Rectal smooth muscle tissue (tissue), 1 donor: ENCODE data around the gene CMC1.
"Not testable (repeated sequence)": the region's sequence is repeated elsewhere in the genome, so short reads cannot be mapped to it uniquely, and the experiment has no call there.

Experiments
- H3K27ac ChIP-seq: one replicate; pipeline ENCODE4 v1.7.0; 2013; ENCODE audit warnings: low read depth, low read length, inconsistent platforms
- H3K27me3 ChIP-seq: one replicate; pipeline ENCODE4 v1.7.0; 2013; ENCODE audit warnings: low read length; ENCODE audit not compliant: control insufficient read depth, insufficient read depth
- H3K36me3 ChIP-seq: one replicate; pipeline ENCODE4 v1.7.0; 2013; ENCODE audit warnings: low read length; ENCODE audit not compliant: control insufficient read depth, insufficient read depth
- H3K4me1 ChIP-seq: one replicate; pipeline ENCODE4 v1.7.0; 2013; ENCODE audit warnings: low read length; ENCODE audit not compliant: control insufficient read depth, insufficient read depth
- H3K4me3 ChIP-seq: one replicate; pipeline ENCODE4 v1.7.0; 2013; ENCODE audit warnings: low read length
- H3K9ac ChIP-seq: one replicate; pipeline ENCODE4 v1.7.0; 2013; ENCODE audit warnings: low read length

The CMC1 gene, protein sequence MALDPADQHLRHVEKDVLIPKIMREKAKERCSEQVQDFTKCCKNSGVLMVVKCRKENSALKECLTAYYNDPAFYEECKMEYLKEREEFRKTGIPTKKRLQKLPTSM

DNA sequence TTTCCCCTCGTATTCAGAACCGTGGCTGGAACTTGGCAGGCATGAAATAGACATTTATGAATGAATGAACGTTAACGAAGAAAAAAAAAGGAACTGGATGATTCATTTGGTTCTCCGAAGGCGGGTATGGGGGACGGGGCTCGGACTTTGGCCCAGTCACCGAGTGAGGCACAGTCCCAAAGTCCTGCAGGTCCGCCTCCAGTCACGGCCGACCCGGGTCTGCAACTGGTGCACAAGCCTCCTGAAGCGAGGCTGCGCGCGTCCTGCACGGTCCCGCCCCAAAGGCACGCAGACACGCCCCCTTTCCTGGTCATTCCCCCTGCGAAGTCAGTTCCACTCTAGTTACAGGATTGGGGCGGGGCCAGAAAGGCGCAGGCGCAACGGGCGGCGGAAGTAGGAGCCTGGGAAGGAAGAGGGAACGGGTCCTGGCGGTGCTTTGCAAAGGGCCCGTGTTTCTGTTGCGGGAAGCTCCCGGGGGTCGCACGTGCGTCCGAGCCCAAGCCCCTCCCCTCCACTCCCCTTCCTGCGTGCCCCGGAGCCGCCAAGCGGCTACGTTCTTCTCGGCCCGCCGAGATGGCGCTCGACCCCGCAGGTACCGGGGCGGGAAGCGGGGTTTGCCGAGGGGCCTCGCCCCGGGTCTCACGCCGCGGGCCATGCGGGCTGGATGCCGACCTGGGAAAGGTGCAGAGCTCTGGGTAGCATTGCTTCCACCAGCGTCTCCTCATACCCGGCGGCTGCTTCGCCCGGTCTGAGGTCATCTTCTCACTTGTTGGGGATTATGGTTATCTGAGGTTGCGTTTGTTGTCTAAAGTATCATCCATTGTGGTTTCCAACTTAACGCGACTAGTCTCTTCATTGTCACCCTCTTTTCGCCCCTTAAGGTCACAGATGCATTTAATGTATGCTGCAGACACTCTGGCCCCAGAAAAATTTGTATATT is at the start of gene CMC1:
CMC1 (plus strand) TSS at position 399 of the 940 bp plus-strand sequence; CDS start at position 574, 175 bp downstream.
- H3K27me3 ChIP-seq = no peaks in the 10 kb centered on the region

DNA sequence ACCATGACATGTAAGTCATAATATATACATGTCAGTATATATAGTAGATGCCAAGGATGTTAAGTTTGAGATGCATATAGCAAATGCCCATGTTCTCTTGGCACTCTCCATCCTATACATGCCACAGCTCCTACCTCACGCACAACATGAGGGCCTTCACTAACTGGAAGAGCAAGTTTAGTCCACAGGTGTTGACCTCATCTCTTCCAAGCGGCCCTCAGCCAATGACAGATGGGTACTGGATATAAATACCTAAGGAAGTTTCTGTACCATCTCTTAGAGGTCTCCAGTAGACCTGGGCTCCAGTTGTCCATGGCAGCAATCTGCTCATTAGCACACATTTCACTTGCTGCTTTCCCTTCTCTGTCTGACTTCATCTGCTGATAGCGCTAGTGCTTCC is 43.3 kb upstream of the CMC1 start:
- Histone ChIP-seq H3K4me3 (no peak overlapping the region), H3K27ac (no peak overlapping the region), H3K4me1 (no peaks in the 10 kb centered on the region), H3K27me3 (no peaks in the 10 kb centered on the region), H3K36me3 (no peaks in the 10 kb centered on the region), H3K9ac (no peak overlapping the region)

More for the DNA sequence above, at the start of gene CMC1:
- Histone ChIP-seq H3K4me3 (peak within 1 kb of the TSS; percentile 88), H3K27ac (peak within 1 kb of the TSS; percentile 62), H3K36me3 (no peaks in the 10 kb centered on the region), H3K9ac (peak within 1 kb of the TSS; percentile 59), H3K4me1 (peaks cover 9% of the 10 kb centered on the region)

DNA sequence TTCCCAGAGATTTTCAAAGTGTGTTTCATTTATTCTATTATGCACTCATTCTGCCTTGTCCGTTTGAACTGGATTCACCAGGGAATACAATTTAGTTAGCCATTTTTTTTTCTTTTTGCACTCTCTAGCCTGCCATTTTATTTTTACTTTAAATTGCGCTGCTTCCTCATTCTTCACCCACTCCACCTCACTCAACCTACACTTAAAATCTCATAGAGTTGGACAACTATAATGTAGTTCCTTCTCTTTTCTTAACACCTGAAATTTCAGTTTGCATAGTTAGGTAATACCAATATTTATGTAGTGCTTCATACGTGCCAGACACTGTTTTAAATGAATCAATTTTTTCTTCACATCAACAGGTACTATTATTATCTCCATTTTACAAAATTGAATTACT is 42.4 kb upstream of the CMC1 start:
- Histone ChIP-seq H3K9ac (no peak overlapping the region), H3K4me1 (no peaks in the 10 kb centered on the region), H3K27me3 (no peaks in the 10 kb centered on the region), H3K4me3 (no peak overlapping the region), H3K27ac (no peak overlapping the region), H3K36me3 (no peaks in the 10 kb centered on the region)

DNA sequence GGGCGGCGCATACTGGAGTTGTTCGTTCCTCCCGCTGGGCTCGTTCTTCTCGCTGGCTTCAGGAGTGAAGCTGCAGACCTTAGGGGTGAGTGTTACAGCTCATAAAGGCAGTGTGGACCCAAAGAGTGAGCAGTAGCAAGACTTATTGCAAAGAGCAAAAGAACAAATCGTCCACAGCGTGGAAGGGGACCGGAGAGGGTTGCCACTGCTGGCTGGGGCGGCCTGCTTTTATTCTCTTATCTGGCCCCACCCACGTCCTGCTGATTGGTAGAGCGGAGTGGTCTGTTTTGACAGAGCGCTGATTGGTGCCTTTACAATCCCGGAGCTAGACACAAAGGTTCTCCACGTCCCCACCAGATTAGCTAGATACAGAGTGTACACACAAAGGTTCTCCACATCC is 41.8 kb upstream of the CMC1 start:
- not testable (repeated sequence) for H3K4me1 ChIP-seq, H3K36me3 ChIP-seq, H3K4me3 ChIP-seq, H3K27ac ChIP-seq, H3K27me3 ChIP-seq, H3K9ac ChIP-seq

DNA sequence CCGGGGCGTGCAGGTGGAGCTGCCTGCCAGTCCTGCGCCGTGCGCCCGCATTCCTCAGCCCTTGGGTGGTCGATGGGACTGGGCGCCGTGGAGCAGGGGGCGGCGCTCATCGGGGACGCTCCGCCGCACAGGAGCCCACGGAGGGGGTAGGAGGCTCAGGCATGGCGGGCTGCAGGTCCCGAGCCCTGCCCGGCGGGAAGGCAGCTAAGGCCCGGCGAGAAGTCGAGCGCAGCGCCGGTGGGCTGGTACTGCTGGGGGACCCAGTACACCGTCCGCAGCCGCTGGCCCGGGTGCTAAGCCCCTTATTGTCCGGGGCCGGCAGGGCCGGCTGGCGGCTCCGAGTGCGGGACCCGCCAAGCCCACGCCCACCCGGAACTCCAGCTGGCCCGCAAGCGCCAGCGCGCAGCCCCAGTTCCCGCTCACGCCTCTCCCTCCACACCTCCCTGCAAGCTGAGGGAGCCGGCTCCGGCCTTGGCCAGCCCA is 41.0 kb upstream of the CMC1 start:
- H3K27me3 ChIP-seq, H3K4me1 ChIP-seq, H3K36me3 ChIP-seq, H3K4me3 ChIP-seq, H3K9ac ChIP-seq, H3K27ac ChIP-seq: not testable (repeated sequence)

DNA sequence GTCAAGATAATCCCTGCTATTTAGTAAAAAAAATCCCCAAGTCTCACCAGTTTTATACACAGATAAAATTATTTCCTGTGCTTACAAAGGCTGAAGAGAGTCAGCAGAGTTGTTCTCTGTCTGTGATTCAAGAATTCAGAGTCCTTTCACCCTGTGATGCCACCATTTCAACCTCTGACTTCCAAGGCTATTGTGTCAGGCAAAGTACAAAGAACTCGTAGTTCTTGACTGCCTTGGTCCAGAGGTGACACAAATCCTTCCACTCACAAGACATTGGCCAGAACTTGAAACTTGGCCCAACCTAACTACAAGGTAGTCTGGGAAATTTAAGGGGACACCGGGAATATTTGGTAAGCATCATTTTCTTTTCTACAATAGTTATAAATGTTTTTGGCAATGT is 34.9 kb upstream of the CMC1 start:
- Histone ChIP-seq H3K4me3 (no peak overlapping the region), H3K9ac (no peak overlapping the region), H3K27ac (no peak overlapping the region), H3K27me3 (no peaks in the 10 kb centered on the region), H3K36me3 (no peaks in the 10 kb centered on the region), H3K4me1 (no peaks in the 10 kb centered on the region)

DNA sequence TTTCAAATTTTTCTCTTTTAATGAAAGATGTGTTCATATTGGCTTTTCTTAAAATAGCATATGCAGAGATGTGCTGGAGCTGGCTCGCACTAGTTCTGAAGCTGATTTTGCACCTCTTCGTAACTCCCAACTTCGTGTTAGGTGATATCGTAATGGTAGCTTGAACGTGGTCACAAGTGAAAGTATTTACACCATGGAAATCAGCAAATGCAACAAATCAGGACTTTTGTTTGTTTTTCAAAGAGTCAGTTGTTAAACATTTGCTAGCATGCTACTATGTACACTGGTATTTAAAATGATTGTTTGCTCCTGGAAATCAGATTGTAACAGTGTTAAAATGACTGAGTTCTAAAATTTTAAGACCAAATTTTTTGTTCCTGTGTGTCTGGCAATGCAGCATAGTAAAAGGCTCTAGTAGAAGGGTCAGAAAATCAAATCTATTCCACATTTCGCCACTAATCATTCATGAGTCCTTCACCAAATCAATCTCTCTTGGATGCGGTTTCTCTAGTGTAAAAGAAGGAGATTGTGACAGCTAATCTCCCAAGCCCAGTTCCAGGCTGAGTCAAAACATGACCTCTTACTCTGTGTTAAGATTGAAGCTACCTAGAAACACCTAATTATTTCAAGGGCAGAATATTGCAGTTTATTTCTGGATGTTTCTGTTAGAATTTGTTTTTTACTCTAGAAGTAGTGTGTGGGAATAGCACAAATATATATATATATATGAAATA is 34.3 kb upstream of the CMC1 start:
- Histone ChIP-seq H3K9ac (no peak overlapping the region), H3K27me3 (no peaks in the 10 kb centered on the region), H3K27ac (no peak overlapping the region), H3K36me3 (no peaks in the 10 kb centered on the region), H3K4me1 (no peaks in the 10 kb centered on the region), H3K4me3 (no peak overlapping the region)

DNA sequence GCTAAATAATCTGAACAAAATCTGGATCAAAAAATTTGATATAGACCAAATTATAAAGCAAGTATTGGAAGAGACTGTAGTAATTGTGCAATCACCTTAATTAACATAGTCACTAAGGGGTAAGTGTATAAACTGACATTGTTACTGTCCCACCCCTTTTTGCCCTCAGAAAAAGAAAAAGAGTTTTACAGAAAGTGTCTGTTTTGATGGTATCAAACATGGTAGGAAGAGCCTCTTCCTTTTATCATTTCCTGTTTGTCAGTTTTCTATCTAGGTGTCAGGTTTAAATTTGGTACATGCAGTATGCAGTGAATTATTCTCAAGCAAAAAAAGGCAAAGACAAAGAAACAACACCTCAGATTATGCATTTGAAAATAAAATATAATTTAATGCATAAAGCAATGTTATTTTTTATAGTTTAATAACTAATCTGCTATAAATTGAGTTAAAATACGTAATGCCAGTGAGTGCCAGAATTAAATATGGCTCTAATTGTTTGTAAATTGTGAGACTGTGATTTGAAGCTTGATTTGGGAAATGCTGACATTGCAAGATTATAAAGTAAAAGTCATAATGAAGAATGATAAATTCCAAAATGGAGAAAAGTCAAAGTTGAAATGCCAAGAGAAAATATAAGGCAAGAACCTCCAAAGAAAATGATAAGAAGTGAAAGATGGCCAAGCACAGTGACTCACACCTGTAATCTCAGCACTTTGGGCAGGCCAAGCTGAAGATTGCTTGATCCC is 30.3 kb upstream of the CMC1 start:
- Histone ChIP-seq H3K9ac (no peak overlapping the region), H3K27ac (no peak overlapping the region), H3K36me3 (no peaks in the 10 kb centered on the region), H3K27me3 (no peaks in the 10 kb centered on the region), H3K4me3 (no peak overlapping the region), H3K4me1 (no peaks in the 10 kb centered on the region)

DNA sequence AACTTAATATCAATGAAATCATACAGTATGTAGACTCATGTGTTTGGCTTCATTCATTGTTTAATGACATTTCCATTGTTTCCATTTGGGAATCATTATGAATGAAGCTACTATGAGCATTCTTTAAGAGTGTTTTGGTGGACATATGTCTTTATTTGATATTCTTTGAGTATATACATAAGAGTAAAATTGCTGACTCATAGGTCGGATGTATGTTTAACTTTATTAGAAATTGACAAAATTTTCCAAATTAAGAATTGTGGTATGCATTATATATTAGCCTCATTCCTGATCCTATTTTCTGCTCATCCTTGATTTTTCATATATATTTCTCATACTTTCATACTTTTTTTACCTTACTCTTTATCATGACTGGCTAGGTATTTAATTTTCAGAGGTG is 28.7 kb upstream of the CMC1 start:
- H3K4me3 ChIP-seq = no peak overlapping the region
- no peaks in the 10 kb centered on the region for H3K27me3 ChIP-seq
- H3K4me1 ChIP-seq = no peaks in the 10 kb centered on the region
- H3K9ac ChIP-seq = no peak overlapping the region
- H3K27ac ChIP-seq = no peak overlapping the region
- H3K36me3 ChIP-seq = no peaks in the 10 kb centered on the region

DNA sequence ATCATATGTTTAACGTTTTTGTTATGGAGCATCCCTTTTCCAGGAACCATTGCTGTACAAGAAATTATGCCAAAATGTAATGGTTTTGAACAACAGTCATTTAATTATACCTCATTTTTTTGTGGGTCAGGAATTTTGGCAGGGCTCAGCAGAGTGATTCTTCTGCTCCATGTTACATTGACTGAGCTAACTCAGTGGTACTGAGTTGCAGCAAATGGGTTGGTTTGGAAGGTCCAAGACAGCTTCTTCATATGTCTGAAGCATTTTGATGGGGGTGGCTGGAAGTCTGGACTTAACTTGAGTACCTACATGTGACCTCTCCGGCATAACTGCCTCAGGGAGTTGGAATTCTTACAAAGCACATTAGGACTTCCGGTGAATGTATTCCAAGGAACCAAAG is 26.0 kb upstream of the CMC1 start:
- Histone ChIP-seq H3K27me3 (no peaks in the 10 kb centered on the region), H3K27ac (no peak overlapping the region), H3K9ac (no peak overlapping the region), H3K36me3 (no peaks in the 10 kb centered on the region), H3K4me3 (no peak overlapping the region), H3K4me1 (no peaks in the 10 kb centered on the region)

DNA sequence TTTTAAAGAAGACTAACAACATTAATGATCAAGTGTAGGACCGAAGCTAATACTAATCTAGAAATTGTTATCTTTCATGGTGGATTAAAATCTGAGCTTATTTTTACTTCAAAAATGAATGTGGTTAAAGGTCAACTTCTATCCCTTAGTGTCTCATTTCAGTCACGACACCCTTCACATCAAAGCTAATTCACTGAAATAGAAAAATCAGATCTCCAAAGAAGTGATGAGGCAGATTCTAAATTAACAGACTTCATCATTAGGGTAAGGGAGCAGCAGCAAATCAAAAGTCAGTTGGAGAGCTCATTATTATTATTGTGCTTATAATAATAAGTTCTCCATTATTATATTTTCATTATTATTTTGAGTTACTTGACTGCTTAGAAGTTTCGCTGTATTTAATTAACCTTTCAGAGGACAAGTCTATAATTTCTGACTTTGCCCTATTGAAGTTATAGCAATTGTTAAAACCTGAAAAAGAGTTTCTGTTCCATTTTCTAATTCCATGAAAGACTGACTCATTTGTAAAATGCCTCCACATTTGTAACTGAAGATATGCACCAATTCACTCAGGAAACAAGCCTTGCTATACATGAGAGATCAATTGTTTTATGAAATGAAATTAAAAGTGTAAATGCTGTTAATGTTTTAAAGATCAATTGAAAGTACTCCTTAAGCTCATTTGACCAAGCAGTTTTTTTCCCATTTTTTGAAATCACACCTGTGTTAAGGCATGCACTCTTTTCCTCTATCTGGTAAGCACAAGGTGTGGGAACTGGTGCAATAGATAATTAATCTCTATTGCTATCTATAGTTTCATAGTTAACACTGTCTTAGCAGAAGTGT is 23.1 kb upstream of the CMC1 start:
- Histone ChIP-seq H3K4me3 (no peak overlapping the region), H3K4me1 (no peaks in the 10 kb centered on the region), H3K27me3 (no peaks in the 10 kb centered on the region), H3K27ac (no peak overlapping the region), H3K36me3 (no peaks in the 10 kb centered on the region), H3K9ac (no peak overlapping the region)
